ENCODE results near the gene CABP1. TPM values are rescaled to one million over a fixed set of nuclear protein-coding genes. Genes with fewer than 3 reads are reported as not detected.

The CABP1 gene
- total and polyA plus RNA-seq, 2 of the 13 experiments (the other 11 are each of a cell fraction or from before 2014, with no cell fraction given), result not detected

DNA sequence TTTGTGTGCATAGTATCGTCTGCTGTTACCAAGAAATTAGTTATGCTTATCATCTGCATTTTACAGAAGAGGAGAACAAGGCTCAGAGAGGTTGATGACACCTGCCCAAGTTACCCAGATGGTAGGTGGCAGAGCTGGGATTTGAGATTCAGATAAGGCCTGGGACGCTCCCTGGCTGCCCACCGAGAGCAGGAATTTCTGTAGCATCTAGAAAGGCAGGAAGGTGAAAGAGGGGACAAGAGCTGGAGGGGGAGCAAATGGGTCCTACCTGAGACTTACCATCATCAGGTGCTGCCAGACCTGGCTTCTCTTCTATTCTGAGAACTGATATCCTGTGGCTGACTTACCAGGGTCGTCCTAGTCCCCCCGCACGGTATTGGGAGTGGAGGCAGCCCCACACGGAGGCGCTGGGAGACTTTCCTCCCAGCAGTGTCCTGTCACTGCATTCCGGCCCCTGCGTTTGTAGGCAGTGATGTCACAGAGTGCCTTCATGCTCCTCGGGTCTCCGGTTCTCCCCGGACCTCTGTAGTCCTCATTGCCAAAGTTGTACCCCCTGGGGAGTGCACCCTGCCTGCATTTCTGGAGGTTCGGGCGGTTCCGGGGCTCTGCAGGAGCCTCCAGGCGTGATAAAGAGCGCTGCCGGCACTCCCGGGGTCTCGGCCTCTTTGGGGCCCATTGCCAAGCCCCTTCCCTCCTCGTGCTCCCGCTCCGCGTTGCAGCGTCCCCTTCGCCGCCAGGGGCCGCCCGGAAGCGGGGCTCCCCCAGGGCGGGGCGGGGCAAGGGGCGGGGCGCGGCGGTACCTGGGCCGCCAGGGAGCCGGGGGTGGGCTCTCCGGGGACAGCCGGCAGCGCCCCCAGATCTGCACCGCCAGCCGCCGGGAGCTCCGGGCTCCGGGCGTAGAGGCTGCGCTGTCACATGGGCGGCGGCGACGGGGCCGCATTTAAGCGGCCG lies at the start of gene CABP1 (continued):
- TF ChIP-seq ZNF503 (CRISPR knock-in tag; IDR thresholded peaks at IDR 0.05) (no peak), PLRG1 (conservative IDR thresholded peaks at IDR 0.05) (no peak), HNRNPLL (IDR thresholded peaks at IDR 0.05; ENCODE audit: low read depth, low read length, poor library complexity, severe bottlenecking) (peak; percentile 16), PATZ1 (CRISPR knock-in tag; IDR thresholded peaks at IDR 0.05) (peak; percentile 73), HIC2 (CRISPR knock-in tag; IDR thresholded peaks at IDR 0.05; ENCODE audit: low read depth) (no peak), KDM2A (CRISPR knock-in tag; IDR thresholded peaks at IDR 0.05; ENCODE audit: borderline replicate concordance, low read depth) (peak; percentile 41; the same call in 1 of the 2 replicates), PHF8 (CRISPR knock-in tag; IDR thresholded peaks at IDR 0.05) (peak; percentile 22; the same call in 1 of the 2 replicates), SIN3A (IDR thresholded peaks at IDR 0.05; ENCODE audit: borderline replicate concordance, low read depth, low read length) (0 out of 2 replicates have a peak, but pooled peaks have one; percentile 21), PHF5A (CRISPR knock-in tag; IDR thresholded peaks at IDR 0.05; ENCODE audit: low read depth, unreplicated experiment) (no peak), MAX (IDR thresholded peaks at IDR 0.05) (peak; percentile 65), TEF (CRISPR knock-in tag; IDR thresholded peaks at IDR 0.05) (no peak), XRCC5 (optimal IDR thresholded peaks at IDR 0.05; ENCODE audit: low read length) (peak; percentile 16), ETV5 (CRISPR knock-in tag; IDR thresholded peaks at IDR 0.05; ENCODE audit: borderline replicate concordance) (peak; percentile 55; the same call in 1 of the 2 replicates), ZNF17 (CRISPR knock-in tag; IDR thresholded peaks at IDR 0.05) (no peak), KAT2B (IDR thresholded peaks at IDR 0.05; ENCODE audit: borderline replicate concordance, low read depth, low read length) (no peak), SNAPC2 (CRISPR knock-in tag; IDR thresholded peaks at IDR 0.05) (no peak)
- TF ChIP-seq, protein P1, sequence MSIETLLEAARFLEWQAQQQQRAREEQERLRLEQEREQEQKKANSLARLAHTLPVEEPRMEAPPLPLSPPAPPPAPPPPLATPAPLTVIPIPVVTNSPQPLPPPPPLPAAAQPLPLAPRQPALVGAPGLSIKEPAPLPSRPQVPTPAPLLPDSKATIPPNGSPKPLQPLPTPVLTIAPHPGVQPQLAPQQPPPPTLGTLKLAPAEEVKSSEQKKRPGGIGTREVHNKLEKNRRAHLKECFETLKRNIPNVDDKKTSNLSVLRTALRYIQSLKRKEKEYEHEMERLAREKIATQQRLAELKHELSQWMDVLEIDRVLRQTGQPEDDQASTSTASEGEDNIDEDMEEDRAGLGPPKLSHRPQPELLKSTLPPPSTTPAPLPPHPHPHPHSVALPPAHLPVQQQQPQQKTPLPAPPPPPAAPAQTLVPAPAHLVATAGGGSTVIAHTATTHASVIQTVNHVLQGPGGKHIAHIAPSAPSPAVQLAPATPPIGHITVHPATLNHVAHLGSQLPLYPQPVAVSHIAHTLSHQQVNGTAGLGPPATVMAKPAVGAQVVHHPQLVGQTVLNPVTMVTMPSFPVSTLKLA (IDR thresholded peaks at IDR 0.05), result no peak
- TF ChIP-seq, protein P2, sequence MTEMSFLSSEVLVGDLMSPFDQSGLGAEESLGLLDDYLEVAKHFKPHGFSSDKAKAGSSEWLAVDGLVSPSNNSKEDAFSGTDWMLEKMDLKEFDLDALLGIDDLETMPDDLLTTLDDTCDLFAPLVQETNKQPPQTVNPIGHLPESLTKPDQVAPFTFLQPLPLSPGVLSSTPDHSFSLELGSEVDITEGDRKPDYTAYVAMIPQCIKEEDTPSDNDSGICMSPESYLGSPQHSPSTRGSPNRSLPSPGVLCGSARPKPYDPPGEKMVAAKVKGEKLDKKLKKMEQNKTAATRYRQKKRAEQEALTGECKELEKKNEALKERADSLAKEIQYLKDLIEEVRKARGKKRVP (CRISPR knock-in tag; IDR thresholded peaks at IDR 0.05), result no peak
